Aorta (tissue), 5 donors: ENCODE measurements around the gene CDK14. TPM values are rescaled to one million over a fixed set of nuclear protein-coding genes. Genes with fewer than 3 reads are reported as not detected.

Experiments
- ATAC-seq: fragments of 200-7000 bp; cut with Tn5 transposase; one replicate; pipeline ENCODE4 v1.9.1; 2022; ENCODE audit warnings: moderate library complexity; ENCODE audit not compliant: low FRiP score
- DNase-seq, 2 donors: peaks; one replicate each; pipeline ENCODE4 v3.0.0-alpha.2; 2020
- H3K27ac ChIP-seq, 2 donors: one replicate each; pipeline ENCODE4 v1.5.1; 2013; ENCODE audit warnings: low read length in 2 of 2, mild to moderate bottlenecking in 2 of 2, moderate library complexity in 2 of 2, control low read depth in 1 of 2, inconsistent platforms in 1 of 2, low read depth in 1 of 2
- H3K27me3 ChIP-seq, 2 donors: one replicate each; pipeline ENCODE4 v1.6.1; 2013; ENCODE audit warnings: control low read depth in 1 of 2, low read length in 1 of 2, mild to moderate bottlenecking in 1 of 2, moderate library complexity in 1 of 2; ENCODE audit not compliant: insufficient read depth in 2 of 2, control insufficient read depth in 1 of 2
- H3K36me3 ChIP-seq, 2 donors: one replicate each; pipeline ENCODE4 v1.6.1; 2013; ENCODE audit warnings: control low read depth in 1 of 2, low read length in 1 of 2, mild to moderate bottlenecking in 1 of 2; ENCODE audit not compliant: insufficient read depth in 2 of 2, control insufficient read depth in 1 of 2
- H3K4me1 ChIP-seq, 2 donors: one replicate each; pipeline ENCODE4 v1.6.1; 2013; ENCODE audit warnings: low read length in 2 of 2, control low read depth in 1 of 2, mild to moderate bottlenecking in 1 of 2, moderate library complexity in 1 of 2; ENCODE audit not compliant: insufficient read depth in 2 of 2, control insufficient read depth in 1 of 2
- H3K4me3 ChIP-seq, 2 donors: one replicate each; pipeline ENCODE4 v1.5.1; 2013; ENCODE audit warnings: low read length in 2 of 2, control low read depth in 1 of 2, mild to moderate bottlenecking in 1 of 2
- H3K9me3 ChIP-seq: one replicate; pipeline ENCODE4 v1.6.1; 2013; ENCODE audit warnings: mild to moderate bottlenecking, low read length; ENCODE audit not compliant: control insufficient read depth
- WGBS, 2 donors: extraction: QIAGEN DNeasy Blood & Tissue Kit; methylation state at CpG; one replicate each; pipeline ENCODE4 v1.1.7; 2013; 5-methylcytosine and 5-hydroxymethylcytosine counted together
- intact Hi-C, 2 donors: fragments of 100-400 bp; cut with DNase I; formaldehyde crosslinking; loops; one replicate each; pipeline versions ENCODE4 v1.14.2 to v1.15.0; 2022
- polyA plus RNA-seq, 2 donors: library from polyadenylated mRNA; stranded (reverse); fragments of 200-250 nt; gene quantifications; one replicate each; pipeline ENCODE4 v1.2.3, GENCODE V29; 2013
- total RNA-seq, 2 donors: library from RNA; stranded (reverse); fragmentation: NEBNext Ultra II Directional; extraction: Animal tissue kit (Norgen Biotek cat#: 25700); gene quantifications; one replicate each; pipeline ENCODE4 v1.2.1, GENCODE V29; 2021
- donor health status: healthy with polysubstance abuse.
- donor health status: Bipolar disorder and iron deficiency.
- donor health status: DM: no; HTN: no; CAD: no.
- donor health status: DM: no; HTN: no; CAD: no.
- donor health status: DM: yes; HTN: yes; CAD: no.

CDK14 gene
- total and polyA plus RNA-seq, 4 donors = 4.6 to 72.4 (median 29.5) TPM

GRCh38 chr7:90657481-90657880 lies 61.4 kb downstream of the CDK14 start:
- ATAC-seq (no peak), DNase-seq (no peak)
- no peaks in the 10 kb centered on the region for H3K27me3 ChIP-seq
- WGBS, 2 donors = 81 to 90% methylated on average over 1 of the region's 1 CpG
- intact Hi-C loops = no loop called here
- no peak overlapping the region for H3K4me3 ChIP-seq
- H3K27ac ChIP-seq = no peak overlapping the region
- peaks cover 2 to 18% of the 10 kb centered on the region in 2 donors for H3K4me1 ChIP-seq
- no peaks in the 10 kb centered on the region for H3K36me3 ChIP-seq
- H3K9me3 ChIP-seq = no peaks in the 10 kb centered on the region

- intact Hi-C loops = no loop called here
- no peak for ATAC-seq
- Histone ChIP-seq H3K36me3 (no peaks in the 10 kb centered on the region), H3K27me3 (no peaks in the 10 kb centered on the region), H3K27ac (no peak overlapping the region), H3K4me3 (no peak overlapping the region), H3K9me3 (no peaks in the 10 kb centered on the region), H3K4me1 (peaks cover 2 to 21% of the 10 kb centered on the region in 2 donors)
- WGBS, 2 donors = 91% methylated on average over 2 of the region's 2 CpGs
- no peak for DNase-seq
Observed at GRCh38 chr7:90660100-90660499, 64.0 kb downstream of the CDK14 start.

GRCh38 chr7:90660819-90661218 lies 64.7 kb downstream of the CDK14 start:
- Histone ChIP-seq H3K4me1 (peaks cover 2 to 22% of the 10 kb centered on the region in 2 donors), H3K27ac (no peak overlapping the region), H3K36me3 (no peaks in the 10 kb centered on the region), H3K27me3 (no peaks in the 10 kb centered on the region), H3K9me3 (no peaks in the 10 kb centered on the region), H3K4me3 (no peak overlapping the region)
- intact Hi-C loops = no loop called here
- peak; percentile 65 for ATAC-seq
- DNase-seq = no peak
- WGBS, 2 donors = 12 to 18% methylated on average over 1 of the region's 1 CpG

- Histone ChIP-seq H3K36me3 (no peaks in the 10 kb centered on the region), H3K4me3 (no peak overlapping the region), H3K27ac (no peak overlapping the region), H3K9me3 (no peaks in the 10 kb centered on the region), H3K4me1 (peaks cover 2 to 23% of the 10 kb centered on the region in 2 donors), H3K27me3 (no peaks in the 10 kb centered on the region)
- intact Hi-C loops = no loop called here
- DNase-seq (no peak), ATAC-seq (peak; percentile 76)
- 26 to 37% methylated on average over 6 of the region's 6 CpGs for WGBS, 2 donors
Observed at GRCh38 chr7:90661290-90662151, 65.4 kb downstream of the CDK14 start.

- intact Hi-C loops = no loop called here
- ATAC-seq (no peak), DNase-seq (no peak)
- no peak overlapping the region for H3K27ac ChIP-seq
- 11 to 20% methylated on average over 3 of the region's 3 CpGs for WGBS, 2 donors
- H3K27me3 ChIP-seq = no peaks in the 10 kb centered on the region
- no peaks in the 10 kb centered on the region for H3K9me3 ChIP-seq
- H3K4me1 ChIP-seq = peaks cover 2 to 23% of the 10 kb centered on the region in 2 donors
- H3K36me3 ChIP-seq = no peaks in the 10 kb centered on the region
- no peak overlapping the region for H3K4me3 ChIP-seq
Observed at GRCh38 chr7:90663176-90663575, 67.1 kb downstream of the CDK14 start.

- Histone ChIP-seq H3K27ac (no peak overlapping the region), H3K4me1 (peaks cover 2 to 16% of the 10 kb centered on the region in 2 donors), H3K4me3 (no peak overlapping the region), H3K9me3 (no peaks in the 10 kb centered on the region), H3K27me3 (no peaks in the 10 kb centered on the region), H3K36me3 (no peaks in the 10 kb centered on the region)
- peak; percentile 22 for ATAC-seq
- DNase-seq = no peak
- intact Hi-C loops = no loop called here
- WGBS, 2 donors = 32 to 35% methylated on average over 4 of the region's 4 CpGs
Observed at GRCh38 chr7:90666186-90666585, 70.1 kb downstream of the CDK14 start.

GRCh38 chr7:90668992-90669391 lies 72.9 kb downstream of the CDK14 start:
- ATAC-seq (no peak), DNase-seq (no peak)
- Histone ChIP-seq H3K4me1 (peaks cover 0 to 2% of the 10 kb centered on the region in 2 donors), H3K4me3 (no peak overlapping the region), H3K27ac (no peak overlapping the region), H3K27me3 (no peaks in the 10 kb centered on the region), H3K9me3 (no peaks in the 10 kb centered on the region), H3K36me3 (no peaks in the 10 kb centered on the region)
- intact Hi-C loops = no loop called here
- WGBS, 2 donors = 92 to 95% methylated on average over 2 of the region's 2 CpGs

- no peak for ATAC-seq
- Histone ChIP-seq H3K27ac (no peak overlapping the region), H3K9me3 (no peaks in the 10 kb centered on the region), H3K27me3 (no peaks in the 10 kb centered on the region), H3K4me3 (no peak overlapping the region), H3K4me1 (peaks cover 0 to 2% of the 10 kb centered on the region in 2 donors), H3K36me3 (no peaks in the 10 kb centered on the region)
- no peak for DNase-seq
- WGBS, 2 donors = 66 to 69% methylated on average over 1 of the region's 1 CpG
- intact Hi-C loops = no loop called here
Observed at GRCh38 chr7:90669492-90669891, 73.4 kb downstream of the CDK14 start.

- intact Hi-C loops = no loop called here
- no peak for DNase-seq
Observed at GRCh38 chr7:90671571-90671970, 75.5 kb downstream of the CDK14 start.

More at GRCh38 chr7:90671571-90671970, 75.5 kb downstream of the CDK14 start:
- H3K9me3 ChIP-seq = no peaks in the 10 kb centered on the region
- no peak for ATAC-seq
- no peaks in the 10 kb centered on the region for H3K27me3 ChIP-seq
- H3K36me3 ChIP-seq = no peaks in the 10 kb centered on the region
- H3K4me3 ChIP-seq = no peak overlapping the region
- H3K4me1 ChIP-seq = no peaks in the 10 kb centered on the region
- 76 to 81% methylated on average over 2 of the region's 2 CpGs for WGBS, 2 donors
- no peak overlapping the region for H3K27ac ChIP-seq
